ENCODE results near the gene POLE. TPM values are rescaled to one million over a fixed set of nuclear protein-coding genes. Genes with fewer than 3 reads are reported as not detected.

The POLE gene
- total RNA-seq, 1 experiment from 2014 or later, result 144 TPM

GRCh38 chr12:132707241-132707640 is 20.1 kb upstream of the POLE start (continued):
- TF ChIP-seq FOXP4 (CRISPR knock-in tag; IDR thresholded peaks at IDR 0.05), result no peak
- TF ChIP-seq SP1 (CRISPR knock-in tag; conservative IDR thresholded peaks at IDR 0.05), result no peak
- TF ChIP-seq ATF3 (CRISPR knock-in tag; conservative IDR thresholded peaks at IDR 0.05), result no peak
- TF ChIP-seq E2F1 (CRISPR knock-in tag; IDR thresholded peaks at IDR 0.05), result no peak
- TF ChIP-seq ZNF263 (CRISPR knock-in tag; IDR thresholded peaks at IDR 0.05; ENCODE audit: low read depth), result no peak
- TF ChIP-seq USF2 (CRISPR knock-in tag; IDR thresholded peaks at IDR 0.05), result no peak

- CTCF ChIA-PET, result interaction anchor here (1.0 kb wide), 1 partner anchor 65 kb away, joined by 3 read pairs; no protein-coding TSS in a partner anchor
- Mint-ChIP-seq H3K36me3 (peaks cover 13% of the 10 kb centered on the region), H3K4me1 (peaks cover 10% of the 10 kb centered on the region; the same call in 1 of the 2 replicates), H3K27me3 (ENCODE audit: low read depth) (no peaks in the 10 kb centered on the region), H3K4me3 (no peak overlapping the region), H3K27ac (peak overlapping the region; percentile 84), H3K9me3 (peaks cover 10% of the 10 kb centered on the region)
- TF ChIP-seq NR1H2 (CRISPR knock-in tag; IDR thresholded peaks at IDR 0.05) (no peak), GRHL2 (CRISPR knock-in tag; IDR thresholded peaks at IDR 0.05; ENCODE audit: insufficient replicate concordance, severe bottlenecking) (no peak), ZMAT4 (CRISPR knock-in tag; IDR thresholded peaks at IDR 0.05) (no peak), ZNF232 (CRISPR knock-in tag; IDR thresholded peaks at IDR 0.05) (no peak), ATF2 (CRISPR knock-in tag; IDR thresholded peaks at IDR 0.05; ENCODE audit: borderline replicate concordance, low read depth) (no peak), CTCF (IDR thresholded peaks at IDR 0.05) (no peak), JAZF1 (CRISPR knock-in tag; IDR thresholded peaks at IDR 0.05) (no peak), ETV6 (CRISPR knock-in tag; IDR thresholded peaks at IDR 0.05) (no peak), ZNF423 (CRISPR knock-in tag; IDR thresholded peaks at IDR 0.05) (no peak), MYBL2 (CRISPR knock-in tag; IDR thresholded peaks at IDR 0.05) (no peak), MAX (CRISPR knock-in tag; IDR thresholded peaks at IDR 0.05) (no peak), RORB (CRISPR knock-in tag; IDR thresholded peaks at IDR 0.05) (no peak), TP53 (CRISPR knock-in tag; IDR thresholded peaks at IDR 0.05) (no peak), FOXP1 (CRISPR knock-in tag; IDR thresholded peaks at IDR 0.05; ENCODE audit: borderline replicate concordance) (no peak), OVOL2 (CRISPR knock-in tag; IDR thresholded peaks at IDR 0.05; ENCODE audit: borderline replicate concordance) (no peak), SMAD4 (CRISPR knock-in tag; IDR thresholded peaks at IDR 0.05) (no peak), GTF2I (CRISPR knock-in tag; conservative IDR thresholded peaks at IDR 0.05) (no peak), CREB1 (CRISPR knock-in tag; IDR thresholded peaks at IDR 0.05) (no peak), CBFB (CRISPR knock-in tag; IDR thresholded peaks at IDR 0.05; ENCODE audit: low read depth) (no peak)
- no peak for DNase-seq (ENCODE audit: low spot score)
- ATAC-seq, result no peak
- POLR2A ChIA-PET, result no interaction called here
Observed at GRCh38 chr12:132703641-132704040, 16.5 kb upstream of the POLE start.

All from WTC11 (cell line).